HG02885 (cell line): ENCODE data around the gene ZNRF3.
"Not testable (repeated sequence)": the region's sequence is repeated elsewhere in the genome, so short reads cannot be mapped to it uniquely, and the experiment has no call there.

ENCODE experiments used
- ATAC-seq: cut with Tn5 transposase; IDR thresholded peaks from one replicate; pipeline ENCODE4 v1.9.1; 2021; ENCODE audit warnings: mild to moderate bottlenecking; ENCODE audit not compliant: unreplicated experiment, poor library complexity

Gene ZNRF3

GRCh38 chr22:29078869-29079207 lies 195.5 kb downstream of the ZNRF3 start:
- no peak for ATAC-seq

GRCh38 chr22:29079218-29079901 lies 196.0 kb downstream of the ZNRF3 start:
- ATAC-seq, result no peak

- ATAC-seq, result no peak
These were observed 197.0 kb downstream of the ZNRF3 start for GRCh38 chr22:29080106-29080975.

GRCh38 chr22:29081517-29082236 lies 198.3 kb downstream of the ZNRF3 start:
- ATAC-seq, result no peak

- no peak for ATAC-seq
These were observed 199.6 kb downstream of the ZNRF3 start for GRCh38 chr22:29082826-29083545.

GRCh38 chr22:29083576-29083932 lies 200.2 kb downstream of the ZNRF3 start:
- not testable (repeated sequence) for ATAC-seq

- no peak for ATAC-seq
These were observed 200.7 kb downstream of the ZNRF3 start for GRCh38 chr22:29083933-29084591.

- no peak for ATAC-seq
These were observed 203.6 kb downstream of the ZNRF3 start for GRCh38 chr22:29087012-29087411.

- ATAC-seq, result no peak
These were observed 205.4 kb downstream of the ZNRF3 start for GRCh38 chr22:29088809-29089208.

GRCh38 chr22:29089507-29089906 lies 206.1 kb downstream of the ZNRF3 start:
- no peak for ATAC-seq

- no peak for ATAC-seq
These were observed 206.7 kb downstream of the ZNRF3 start for GRCh38 chr22:29090039-29090438.

- no peak for ATAC-seq
These were observed 208.9 kb downstream of the ZNRF3 start for GRCh38 chr22:29092243-29092642.

- ATAC-seq, result no peak
These were observed 209.7 kb downstream of the ZNRF3 start for GRCh38 chr22:29093030-29093429.

GRCh38 chr22:29093501-29094300 lies 210.3 kb downstream of the ZNRF3 start:
- ATAC-seq, result no peak

- no peak for ATAC-seq
These were observed 212.1 kb downstream of the ZNRF3 start for GRCh38 chr22:29095459-29095858.

- ATAC-seq, result no peak
These were observed 213.6 kb downstream of the ZNRF3 start for GRCh38 chr22:29096736-29097669.

GRCh38 chr22:29098296-29098695 lies 214.9 kb downstream of the ZNRF3 start:
- ATAC-seq, result no peak

GRCh38 chr22:29102300-29102699 lies 218.9 kb downstream of the ZNRF3 start:
- no peak for ATAC-seq
